Gastrocnemius medialis (tissue), 4 donors: ENCODE data around the gene ZFP1.
"Not testable (repeated sequence)": the region's sequence is repeated elsewhere in the genome, so short reads cannot be mapped to it uniquely, and the experiment has no call there.

Source experiments
- CTCF ChIP-seq, 5 experiments: fragments of 450-650 bp in 3 of 5; fragments of 200-600 bp in 2 of 5; sonication (generic) in 2 of 5; IDR thresholded peaks in 4 of 5; conservative IDR thresholded peaks in 1 of 5; 1 replicate in 4 of 5; 2 replicates in 1 of 5; pipeline ENCODE4 v1.5.1; 2016 to 2019; ENCODE audit warnings: antibody characterized with exemption in 5 of 5, mild to moderate bottlenecking in 3 of 5, moderate library complexity in 3 of 5
- POLR2A ChIP-seq, 2 donors: fragments of 450-650 bp; IDR thresholded peaks; one replicate each; pipeline ENCODE4 v1.6.1; 2017; ENCODE audit warnings: antibody characterized with exemption in 2 of 2, mild to moderate bottlenecking in 2 of 2, moderate library complexity in 2 of 2

- TF ChIP-seq CTCF (IDR thresholded peaks at IDR 0.05 in 4 of 5, conservative IDR thresholded peaks at IDR 0.05 in 1 of 5); POLR2A (IDR thresholded peaks at IDR 0.05): not testable (repeated sequence)
These were observed 56.6 kb downstream of the ZFP1 start for GRCh38 chr16:75204905-75205304.
